Measurements from ENCODE around the gene ADAP1.

DNA sequence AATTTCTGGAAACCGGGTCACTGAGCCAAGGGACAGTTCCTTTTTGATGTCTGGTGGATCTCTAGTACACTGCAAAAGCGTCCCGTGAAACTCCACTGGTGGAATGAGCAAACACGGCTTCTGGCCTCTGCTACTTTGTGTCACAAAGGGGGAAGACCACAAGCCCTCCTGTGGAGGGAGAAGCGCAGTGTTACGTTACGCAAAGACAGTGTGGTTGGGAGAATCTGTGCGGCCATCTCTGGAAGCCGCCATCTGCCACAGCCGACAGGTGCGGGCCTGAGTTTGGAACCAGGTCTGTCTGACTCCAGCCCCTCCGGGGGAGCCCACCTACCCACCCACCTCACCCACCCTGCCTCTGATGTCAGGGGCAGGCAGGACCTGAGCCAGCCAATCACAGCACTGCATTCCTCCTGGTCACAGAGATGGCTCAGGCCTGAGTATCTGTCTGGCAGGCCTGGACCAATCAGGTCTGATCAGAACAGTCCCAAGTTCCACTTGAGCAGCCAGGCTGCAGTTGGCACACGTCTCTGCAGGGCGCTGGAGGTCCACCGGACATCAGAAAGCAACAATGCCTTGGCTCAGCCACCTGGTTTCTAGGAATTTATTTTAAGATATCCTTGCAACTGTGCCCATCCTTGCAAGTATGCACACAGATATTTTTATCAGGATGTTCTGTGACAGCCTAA lies 25.5 kb upstream of the ADAP1 start:
- TF ChIP-seq MTA3 (CRISPR knock-in tag; IDR thresholded peaks at IDR 0.05) (no peak), CREB1 (IDR thresholded peaks at IDR 0.05) (no peak), CREB1 (CRISPR knock-in tag; IDR thresholded peaks at IDR 0.05) (no peak), POLR2AphosphoS5 (IDR thresholded peaks at IDR 0.05; ENCODE audit: low read depth, low read length) (no peak), SP2 (CRISPR knock-in tag; IDR thresholded peaks at IDR 0.05) (no peak), ZNF879 (CRISPR knock-in tag; IDR thresholded peaks at IDR 0.05) (no peak), POLR2A (IDR thresholded peaks at IDR 0.05; ENCODE audit: insufficient read depth in 1 of 2, low read depth in 2 of 2, low read length in 2 of 2) (no peak)
